SH-SY5Y (cell line): ENCODE measurements around the gene CPNE5.

Experiments
- GATA2 ChIP-seq: IDR thresholded peaks from 2 replicates; pipeline ENCODE4 v1.6.1; 2011; ENCODE audit warnings: mild to moderate bottlenecking, low read depth, low read length
- GATA3 ChIP-seq: IDR thresholded peaks from 2 replicates; pipeline ENCODE4 v1.6.1; 2011; ENCODE audit warnings: low read depth, mild to moderate bottlenecking, low read length, moderate library complexity

- TF ChIP-seq GATA2, result no peak
- TF ChIP-seq GATA3, result no peak
Measured at GRCh38 chr6:36833182-36833789, 6.0 kb downstream of the CPNE5 start.
